ENCODE data around the gene MAN1C1. TPM values are rescaled to one million over a fixed set of nuclear protein-coding genes. Genes with fewer than 3 reads are reported as not detected.

The MAN1C1 gene
- total RNA-seq, 1 experiment from 2014 or later: 16.8 TPM

DNA sequence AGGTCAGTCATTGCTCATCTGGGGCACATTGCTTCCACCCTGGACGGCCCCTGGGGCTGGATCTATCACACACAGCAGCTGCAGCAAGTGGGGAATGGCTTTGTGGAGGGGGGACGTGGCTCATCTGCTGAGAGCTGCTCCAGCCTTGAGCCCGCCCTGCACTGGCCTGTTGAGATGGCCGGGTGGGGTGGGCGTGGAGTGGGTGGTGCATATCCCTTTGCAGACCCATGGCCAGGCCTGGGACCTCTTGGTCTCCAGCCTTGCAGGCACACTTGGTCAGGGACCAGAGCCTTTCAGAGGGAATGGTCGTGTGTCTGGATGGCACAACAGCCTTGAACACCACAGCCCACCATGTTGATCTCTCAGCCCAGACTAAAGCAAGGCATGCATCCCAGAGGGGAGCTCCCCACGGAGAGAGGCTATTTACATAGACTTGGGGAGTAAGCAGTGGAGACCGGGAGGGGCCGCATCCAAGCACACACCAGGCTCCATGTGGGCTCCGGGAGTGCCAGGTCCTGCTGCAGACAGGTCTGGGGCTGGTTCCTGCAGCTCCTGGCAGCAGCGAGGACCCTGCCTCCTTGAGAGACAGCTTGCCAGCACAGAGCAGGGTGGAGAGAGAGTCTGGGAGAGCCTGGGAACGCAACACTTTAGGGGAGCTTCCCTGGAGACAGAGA lies 130.6 kb downstream of the MAN1C1 start:
- peak; percentile 42 for DNase-seq (ENCODE audit: low spot score)
- Mint-ChIP-seq H3K4me1 (peaks cover 42% of the 10 kb centered on the region), H3K9me3 (no peaks in the 10 kb centered on the region), H3K27ac (no peak overlapping the region), H3K36me3 (no peaks in the 10 kb centered on the region), H3K27me3 (ENCODE audit: low read depth) (no peaks in the 10 kb centered on the region), H3K4me3 (no peak overlapping the region)
- POLR2A ChIA-PET: interaction anchor here (0.8 kb wide), 1 partner anchor 11 kb away, joined by 3 read pairs; no protein-coding TSS in a partner anchor
- peak; percentile 30 for ATAC-seq
- CTCF ChIA-PET: interaction anchor here (0.7 to 3.0 kb wide), 8 partner anchors 12 to 139 kb away, joined by 3 to 15 read pairs (median 6); no protein-coding TSS in a partner anchor
- TF ChIP-seq, protein P1, sequence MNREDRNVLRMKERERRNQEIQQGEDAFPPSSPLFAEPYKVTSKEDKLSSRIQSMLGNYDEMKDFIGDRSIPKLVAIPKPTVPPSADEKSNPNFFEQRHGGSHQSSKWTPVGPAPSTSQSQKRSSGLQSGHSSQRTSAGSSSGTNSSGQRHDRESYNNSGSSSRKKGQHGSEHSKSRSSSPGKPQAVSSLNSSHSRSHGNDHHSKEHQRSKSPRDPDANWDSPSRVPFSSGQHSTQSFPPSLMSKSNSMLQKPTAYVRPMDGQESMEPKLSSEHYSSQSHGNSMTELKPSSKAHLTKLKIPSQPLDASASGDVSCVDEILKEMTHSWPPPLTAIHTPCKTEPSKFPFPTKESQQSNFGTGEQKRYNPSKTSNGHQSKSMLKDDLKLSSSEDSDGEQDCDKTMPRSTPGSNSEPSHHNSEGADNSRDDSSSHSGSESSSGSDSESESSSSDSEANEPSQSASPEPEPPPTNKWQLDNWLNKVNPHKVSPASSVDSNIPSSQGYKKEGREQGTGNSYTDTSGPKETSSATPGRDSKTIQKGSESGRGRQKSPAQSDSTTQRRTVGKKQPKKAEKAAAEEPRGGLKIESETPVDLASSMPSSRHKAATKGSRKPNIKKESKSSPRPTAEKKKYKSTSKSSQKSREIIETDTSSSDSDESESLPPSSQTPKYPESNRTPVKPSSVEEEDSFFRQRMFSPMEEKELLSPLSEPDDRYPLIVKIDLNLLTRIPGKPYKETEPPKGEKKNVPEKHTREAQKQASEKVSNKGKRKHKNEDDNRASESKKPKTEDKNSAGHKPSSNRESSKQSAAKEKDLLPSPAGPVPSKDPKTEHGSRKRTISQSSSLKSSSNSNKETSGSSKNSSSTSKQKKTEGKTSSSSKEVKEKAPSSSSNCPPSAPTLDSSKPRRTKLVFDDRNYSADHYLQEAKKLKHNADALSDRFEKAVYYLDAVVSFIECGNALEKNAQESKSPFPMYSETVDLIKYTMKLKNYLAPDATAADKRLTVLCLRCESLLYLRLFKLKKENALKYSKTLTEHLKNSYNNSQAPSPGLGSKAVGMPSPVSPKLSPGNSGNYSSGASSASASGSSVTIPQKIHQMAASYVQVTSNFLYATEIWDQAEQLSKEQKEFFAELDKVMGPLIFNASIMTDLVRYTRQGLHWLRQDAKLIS (CRISPR knock-in tag; IDR thresholded peaks at IDR 0.05; ENCODE audit: borderline replicate concordance): no peak
- TF ChIP-seq ZNF121 (CRISPR knock-in tag; IDR thresholded peaks at IDR 0.05) (peak; percentile 41; the same call in 1 of the 2 replicates), CBFB (CRISPR knock-in tag; IDR thresholded peaks at IDR 0.05; ENCODE audit: low read depth) (no peak), EMX1 (CRISPR knock-in tag; IDR thresholded peaks at IDR 0.05) (no peak)

- H3K27ac Mint-ChIP-seq: peak overlapping the region; percentile 57
- CTCF ChIA-PET: interaction anchor here (0.8 to 3.0 kb wide), 7 partner anchors 10 to 176 kb away, joined by 3 to 15 read pairs (median 7); no protein-coding TSS in a partner anchor
- no peak for DNase-seq (ENCODE audit: low spot score)
Measured at GRCh38 chr1:25748531-25749205, 132.1 kb downstream of the MAN1C1 start.

GRCh38 chr1:25750923-25751605 lies 134.5 kb downstream of the MAN1C1 start:
- H3K4me3 Mint-ChIP-seq: no peak overlapping the region
- POLR2A ChIA-PET: interaction anchor here (0.8 kb wide), 1 partner anchor 26 kb away, joined by 3 read pairs; no protein-coding TSS in a partner anchor
- no peak for ATAC-seq
- no peaks in the 10 kb centered on the region for H3K27me3 Mint-ChIP-seq (ENCODE audit: low read depth)
- CTCF ChIA-PET: no interaction called here
- no peak overlapping the region for H3K27ac Mint-ChIP-seq
- no peak for DNase-seq (ENCODE audit: low spot score)
- H3K4me1 Mint-ChIP-seq: peaks cover 33% of the 10 kb centered on the region
- H3K9me3 Mint-ChIP-seq: no peaks in the 10 kb centered on the region
- no peaks in the 10 kb centered on the region for H3K36me3 Mint-ChIP-seq
- TF ChIP-seq GABPB1 (CRISPR knock-in tag; IDR thresholded peaks at IDR 0.05): no peak
- TF ChIP-seq OVOL2 (CRISPR knock-in tag; IDR thresholded peaks at IDR 0.05; ENCODE audit: borderline replicate concordance): no peak
- TF ChIP-seq SMAD3 (CRISPR knock-in tag; IDR thresholded peaks at IDR 0.05; ENCODE audit: borderline replicate concordance): no peak
- TF ChIP-seq, protein P2, sequence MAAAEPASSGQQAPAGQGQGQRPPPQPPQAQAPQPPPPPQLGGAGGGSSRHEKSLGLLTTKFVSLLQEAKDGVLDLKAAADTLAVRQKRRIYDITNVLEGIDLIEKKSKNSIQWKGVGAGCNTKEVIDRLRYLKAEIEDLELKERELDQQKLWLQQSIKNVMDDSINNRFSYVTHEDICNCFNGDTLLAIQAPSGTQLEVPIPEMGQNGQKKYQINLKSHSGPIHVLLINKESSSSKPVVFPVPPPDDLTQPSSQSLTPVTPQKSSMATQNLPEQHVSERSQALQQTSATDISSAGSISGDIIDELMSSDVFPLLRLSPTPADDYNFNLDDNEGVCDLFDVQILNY (CRISPR knock-in tag; IDR thresholded peaks at IDR 0.05): no peak
- TF ChIP-seq STAT6 (CRISPR knock-in tag; conservative IDR thresholded peaks at IDR 0.05; ENCODE audit: low read depth): no peak
- TF ChIP-seq TP53 (CRISPR knock-in tag; IDR thresholded peaks at IDR 0.05): no peak
- no peak for TF ChIP-seq ESRRA (CRISPR knock-in tag; IDR thresholded peaks at IDR 0.05; ENCODE audit: borderline replicate concordance)
- TF ChIP-seq, protein P3, sequence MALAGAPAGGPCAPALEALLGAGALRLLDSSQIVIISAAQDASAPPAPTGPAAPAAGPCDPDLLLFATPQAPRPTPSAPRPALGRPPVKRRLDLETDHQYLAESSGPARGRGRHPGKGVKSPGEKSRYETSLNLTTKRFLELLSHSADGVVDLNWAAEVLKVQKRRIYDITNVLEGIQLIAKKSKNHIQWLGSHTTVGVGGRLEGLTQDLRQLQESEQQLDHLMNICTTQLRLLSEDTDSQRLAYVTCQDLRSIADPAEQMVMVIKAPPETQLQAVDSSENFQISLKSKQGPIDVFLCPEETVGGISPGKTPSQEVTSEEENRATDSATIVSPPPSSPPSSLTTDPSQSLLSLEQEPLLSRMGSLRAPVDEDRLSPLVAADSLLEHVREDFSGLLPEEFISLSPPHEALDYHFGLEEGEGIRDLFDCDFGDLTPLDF (CRISPR knock-in tag; IDR thresholded peaks at IDR 0.05): no peak
- TF ChIP-seq HMGXB4 (CRISPR knock-in tag; IDR thresholded peaks at IDR 0.05): no peak
- no peak for TF ChIP-seq ZNF263 (CRISPR knock-in tag; IDR thresholded peaks at IDR 0.05; ENCODE audit: low read depth)
- TF ChIP-seq NR3C1 (CRISPR knock-in tag; conservative IDR thresholded peaks at IDR 0.05; ENCODE audit: low read depth): no peak
- TF ChIP-seq CREB1 (CRISPR knock-in tag; IDR thresholded peaks at IDR 0.05): no peak

More at GRCh38 chr1:25748531-25749205, 132.1 kb downstream of the MAN1C1 start:
- H3K9me3 Mint-ChIP-seq: no peaks in the 10 kb centered on the region
- no peaks in the 10 kb centered on the region for H3K27me3 Mint-ChIP-seq (ENCODE audit: low read depth)
- TF ChIP-seq, protein P2 (CRISPR knock-in tag; IDR thresholded peaks at IDR 0.05): no peak
- TF ChIP-seq PRRX2 (CRISPR knock-in tag; IDR thresholded peaks at IDR 0.05): no peak
- no peaks in the 10 kb centered on the region for H3K36me3 Mint-ChIP-seq
- H3K4me3 Mint-ChIP-seq: no peak overlapping the region
- POLR2A ChIA-PET: no interaction called here
- ATAC-seq: no peak
- peaks cover 42% of the 10 kb centered on the region for H3K4me1 Mint-ChIP-seq

Data from WTC11 (cell line).